Caco-2 (cell line): Measurements from ENCODE around the gene PCBD2. TPM values are rescaled to one million over a fixed set of nuclear protein-coding genes. Genes with fewer than 3 reads are reported as not detected.

ENCODE experiments used
- BruUV-seq: library from RNA; stranded (reverse); fragments of 400-500 nt; replicated peaks from 2 replicates; lab custom pipeline; 2021; lab: Mats Ljungman, UMichigan
- CTCF ChIA-PET: fragments of 300-600 bp; sonication (Branson Sonifier 250); formaldehyde crosslinking; loops from one replicate; lab custom pipeline; 2022; ENCODE audit warnings: antibody characterized with exemption; lab: Charles Lee
- POLR2A ChIA-PET: fragments of 300-600 bp; sonication (Branson Sonifier 250); formaldehyde crosslinking; loops from one replicate; lab custom pipeline; 2022; ENCODE audit warnings: antibody characterized with exemption; lab: Charles Lee
- DNase-seq, 2 experiments: peaks; one replicate each; pipeline versions ENCODE4 v3.0.0 to v3.0.0-alpha.2; 2020 to 2022
- H3K27me3 ChIP-seq: replicated peaks from 2 replicates; pipeline ENCODE4 v1.6.0; 2011; ENCODE audit warnings: low read length; ENCODE audit not compliant: control insufficient read depth, insufficient read depth
- H3K36me3 ChIP-seq: 2 replicates; pipeline ENCODE4 v1.5.1; 2011; ENCODE audit warnings: low read length; ENCODE audit not compliant: control insufficient read depth, insufficient read depth
- H3K4me1 ChIP-seq: fragments of 250-450 bp; sonication (Bioruptor Pico); 2 replicates; pipeline ENCODE4 v1.5.1; 2020; ENCODE audit warnings: mild to moderate bottlenecking
- H3K4me3 ChIP-seq: 2 replicates; pipeline ENCODE4 v1.5.1; 2011; ENCODE audit warnings: low read depth, mild to moderate bottlenecking, control low read depth, low read length
- H3K9me3 ChIP-seq: fragments of 250-450 bp; sonication (Bioruptor Pico); 2 replicates; pipeline ENCODE4 v1.5.1; 2020; ENCODE audit warnings: mild to moderate bottlenecking, moderate library complexity
- H3K27ac Mint-ChIP-seq: one replicate; pipeline ENCODE4 v1.8.0; 2022; ENCODE audit warnings: mixed read lengths; ENCODE audit not compliant: unreplicated experiment
- H3K27me3 Mint-ChIP-seq: one replicate; pipeline ENCODE4 v1.8.0; 2022; ENCODE audit warnings: mixed read lengths; ENCODE audit not compliant: insufficient read depth, unreplicated experiment
- H3K36me3 Mint-ChIP-seq: one replicate; pipeline ENCODE4 v1.8.0; 2022; ENCODE audit warnings: mild to moderate bottlenecking, mixed read lengths; ENCODE audit not compliant: insufficient read depth, unreplicated experiment
- H3K4me1 Mint-ChIP-seq: one replicate; pipeline ENCODE4 v1.8.0; 2022; ENCODE audit warnings: low read depth, mixed read lengths; ENCODE audit not compliant: unreplicated experiment
- H3K4me3 Mint-ChIP-seq: one replicate; pipeline ENCODE4 v1.8.0; 2022; ENCODE audit warnings: mild to moderate bottlenecking, moderate library complexity, mixed read lengths; ENCODE audit not compliant: unreplicated experiment
- H3K9me3 Mint-ChIP-seq: one replicate; pipeline ENCODE4 v1.8.0; 2022; ENCODE audit warnings: mixed read lengths; ENCODE audit not compliant: unreplicated experiment
- intact Hi-C: fragments of 100-400 bp; cut with micrococcal nuclease; formaldehyde crosslinking; loops from one replicate; pipeline ENCODE4 v1.10.0; 2022; ENCODE audit not compliant: unreplicated experiment
- total RNA-seq: library from RNA; stranded (reverse); gene quantifications from 2 replicates; pipeline ENCODE4 v1.2.3, GENCODE V29; 2022
- TF ChIP-seq, protein P1 (sequence below), 2 experiments: fragments of 200-600 bp in 1 of 2; IDR thresholded peaks; 1 replicate in 1 of 2; 2 replicates in 1 of 2; pipeline versions ENCODE4 v1.5.1 to v1.8.0; 2011 to 2022; ENCODE audit warnings: antibody characterized with exemption in 1 of 2, control low read depth in 1 of 2, inconsistent platforms in 1 of 2, low read depth in 1 of 2, low read length in 1 of 2, mild to moderate bottlenecking in 1 of 2, moderate library complexity in 1 of 2; ENCODE audit not compliant: insufficient read depth in 1 of 2, severe bottlenecking in 1 of 2, unreplicated experiment in 1 of 2

The PCBD2 gene
- total RNA-seq, 1 experiment from 2014 or later, result 24.2 TPM

DNA sequence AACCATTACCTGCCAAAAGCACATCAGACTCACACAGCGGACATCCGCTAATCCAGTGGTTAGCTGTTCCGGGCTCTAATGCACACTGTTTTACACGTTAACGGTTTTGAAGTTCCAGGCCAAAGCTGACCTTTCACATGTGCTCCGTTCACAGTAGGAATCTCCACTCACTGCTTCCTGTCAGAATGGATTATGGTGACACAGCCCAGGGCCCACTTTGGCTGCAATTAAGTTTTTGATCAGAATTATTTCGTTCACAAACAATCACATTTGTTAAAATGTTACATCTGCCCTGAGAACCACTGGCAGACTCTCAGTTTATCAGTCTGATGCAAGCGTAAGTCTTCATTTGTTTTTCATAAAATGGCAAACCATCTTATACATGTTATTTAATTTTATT lies 32.6 kb downstream of the PCBD2 start:
- Mint-ChIP-seq H3K4me1 (no peaks in the 10 kb centered on the region), H3K9me3 (no peaks in the 10 kb centered on the region), H3K4me3 (no peak overlapping the region), H3K36me3 (peaks cover 22% of the 10 kb centered on the region), H3K27me3 (no peaks in the 10 kb centered on the region), H3K27ac (no peak overlapping the region)
- ChIA-PET CTCF (no interaction called here), POLR2A (interaction anchor here (0.6 kb wide), 1 partner anchor 222 kb away, joined by 3 read pairs; no protein-coding TSS in a partner anchor)
- Histone ChIP-seq H3K9me3 (no peaks in the 10 kb centered on the region), H3K27me3 (no peaks in the 10 kb centered on the region), H3K4me1 (no peaks in the 10 kb centered on the region), H3K4me3 (no peak overlapping the region), H3K36me3 (no peaks in the 10 kb centered on the region)
- TF ChIP-seq, protein P1, sequence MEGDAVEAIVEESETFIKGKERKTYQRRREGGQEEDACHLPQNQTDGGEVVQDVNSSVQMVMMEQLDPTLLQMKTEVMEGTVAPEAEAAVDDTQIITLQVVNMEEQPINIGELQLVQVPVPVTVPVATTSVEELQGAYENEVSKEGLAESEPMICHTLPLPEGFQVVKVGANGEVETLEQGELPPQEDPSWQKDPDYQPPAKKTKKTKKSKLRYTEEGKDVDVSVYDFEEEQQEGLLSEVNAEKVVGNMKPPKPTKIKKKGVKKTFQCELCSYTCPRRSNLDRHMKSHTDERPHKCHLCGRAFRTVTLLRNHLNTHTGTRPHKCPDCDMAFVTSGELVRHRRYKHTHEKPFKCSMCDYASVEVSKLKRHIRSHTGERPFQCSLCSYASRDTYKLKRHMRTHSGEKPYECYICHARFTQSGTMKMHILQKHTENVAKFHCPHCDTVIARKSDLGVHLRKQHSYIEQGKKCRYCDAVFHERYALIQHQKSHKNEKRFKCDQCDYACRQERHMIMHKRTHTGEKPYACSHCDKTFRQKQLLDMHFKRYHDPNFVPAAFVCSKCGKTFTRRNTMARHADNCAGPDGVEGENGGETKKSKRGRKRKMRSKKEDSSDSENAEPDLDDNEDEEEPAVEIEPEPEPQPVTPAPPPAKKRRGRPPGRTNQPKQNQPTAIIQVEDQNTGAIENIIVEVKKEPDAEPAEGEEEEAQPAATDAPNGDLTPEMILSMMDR (IDR thresholded peaks at IDR 0.05; ENCODE audit: insufficient read depth in 1 of 2, low read depth in 1 of 2, low read length in 1 of 2, severe bottlenecking in 1 of 2, unreplicated experiment in 1 of 2), result no peak
- intact Hi-C loops, result no loop called here
- BruUV-seq, result no TSS peak
- DNase-seq, result no peak

DNA sequence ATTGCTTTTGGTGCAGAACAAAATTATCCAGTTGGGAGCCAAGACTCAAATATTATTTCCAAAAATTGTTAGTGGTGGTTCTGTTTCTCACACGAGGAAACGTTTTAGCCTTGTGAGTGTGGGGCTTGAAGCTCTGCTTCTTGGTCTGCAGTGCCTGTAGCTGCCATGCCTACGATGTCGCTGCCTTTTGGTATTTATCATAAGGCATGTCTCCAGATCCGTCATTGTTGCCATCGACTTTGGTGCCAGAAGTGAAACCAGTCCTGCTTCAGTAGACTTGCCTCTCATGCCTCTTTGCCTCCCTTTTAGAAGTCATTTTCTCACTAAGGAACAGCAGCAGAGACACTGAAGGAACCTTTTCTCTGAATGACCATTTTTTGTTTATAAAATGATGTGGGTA lies 33.1 kb downstream of the PCBD2 start:
- no peak overlapping the region for H3K27ac Mint-ChIP-seq
- DNase-seq, result no peak
- no peaks in the 10 kb centered on the region for H3K4me1 ChIP-seq
- H3K4me1 Mint-ChIP-seq, result no peaks in the 10 kb centered on the region
- H3K4me3 Mint-ChIP-seq, result no peak overlapping the region
- H3K9me3 Mint-ChIP-seq, result no peaks in the 10 kb centered on the region
- POLR2A ChIA-PET, result no interaction called here
- no peak overlapping the region for H3K4me3 ChIP-seq
- no peaks in the 10 kb centered on the region for H3K27me3 Mint-ChIP-seq
- intact Hi-C loops, result no loop called here
- H3K36me3 ChIP-seq, result no peaks in the 10 kb centered on the region
- no TSS peak for BruUV-seq
- no peaks in the 10 kb centered on the region for H3K27me3 ChIP-seq
- TF ChIP-seq, protein P1 (IDR thresholded peaks at IDR 0.05; ENCODE audit: insufficient read depth in 1 of 2, low read depth in 1 of 2, low read length in 1 of 2, severe bottlenecking in 1 of 2, unreplicated experiment in 1 of 2), result no peak
- H3K36me3 Mint-ChIP-seq, result peaks cover 22% of the 10 kb centered on the region
- H3K9me3 ChIP-seq, result no peaks in the 10 kb centered on the region
- CTCF ChIA-PET, result no interaction called here

DNA sequence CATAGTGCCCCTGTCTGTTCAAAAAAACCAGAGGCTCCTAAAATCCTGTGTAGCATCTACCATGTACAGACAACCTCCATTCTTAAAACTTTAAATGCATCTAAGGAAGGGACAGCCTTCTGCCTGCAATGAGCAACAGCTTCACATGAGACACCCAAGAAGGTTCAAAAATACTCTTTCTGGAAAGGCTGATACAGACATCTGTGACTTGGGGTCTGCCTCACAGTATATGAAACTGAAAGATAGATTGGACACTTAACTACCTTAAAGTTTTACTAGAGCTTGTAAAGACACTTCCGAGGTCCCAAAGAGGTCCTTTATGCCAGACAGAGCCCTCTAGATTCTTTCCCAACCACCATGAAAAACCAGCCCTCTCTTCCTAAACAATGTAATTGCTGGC lies 34.6 kb downstream of the PCBD2 start:
- Histone ChIP-seq H3K4me3 (no peak overlapping the region), H3K4me1 (no peaks in the 10 kb centered on the region), H3K9me3 (no peaks in the 10 kb centered on the region), H3K27me3 (no peaks in the 10 kb centered on the region), H3K36me3 (no peaks in the 10 kb centered on the region)
- H3K9me3 Mint-ChIP-seq, result no peaks in the 10 kb centered on the region
- POLR2A ChIA-PET, result interaction anchor here (0.7 kb wide), 1 partner anchor 225 kb away, joined by 4 read pairs; no protein-coding TSS in a partner anchor
- H3K36me3 Mint-ChIP-seq, result peaks cover 22% of the 10 kb centered on the region
- no peaks in the 10 kb centered on the region for H3K27me3 Mint-ChIP-seq
- CTCF ChIA-PET, result no interaction called here
- TF ChIP-seq, protein P1 (IDR thresholded peaks at IDR 0.05; ENCODE audit: insufficient read depth in 1 of 2, low read depth in 1 of 2, low read length in 1 of 2, severe bottlenecking in 1 of 2, unreplicated experiment in 1 of 2), result no peak
- H3K4me1 Mint-ChIP-seq, result no peaks in the 10 kb centered on the region
- H3K4me3 Mint-ChIP-seq, result no peak overlapping the region
- DNase-seq, result no peak
- intact Hi-C loops, result no loop called here
- BruUV-seq, result no TSS peak
- H3K27ac Mint-ChIP-seq, result no peak overlapping the region
